Suprapubic skin (tissue), 4 donors: ENCODE data around the gene DEPDC5. TPM values are rescaled to one million over a fixed set of nuclear protein-coding genes. Genes with fewer than 3 reads are reported as not detected.

Experiments used
- DNase-seq, 2 donors: peaks; one replicate each; pipeline ENCODE4 v3.0.0-alpha.2; 2019; ENCODE audit warnings: low spot score in 2 of 2
- H3K27ac ChIP-seq: fragments of 200-600 bp; sonication (generic); one replicate; pipeline ENCODE4 v1.5.1; 2019
- H3K27me3 ChIP-seq: fragments of 200-600 bp; sonication (generic); one replicate; pipeline ENCODE4 v1.5.1; 2019
- H3K36me3 ChIP-seq: fragments of 200-600 bp; sonication (generic); one replicate; pipeline ENCODE4 v1.5.1; 2019
- H3K4me1 ChIP-seq: fragments of 200-600 bp; sonication (generic); one replicate; pipeline ENCODE4 v1.5.1; 2019
- H3K4me3 ChIP-seq: fragments of 200-600 bp; sonication (generic); one replicate; pipeline ENCODE4 v1.5.1; 2019; ENCODE audit warnings: mild to moderate bottlenecking
- H3K9me3 ChIP-seq: fragments of 200-600 bp; sonication (generic); one replicate; pipeline ENCODE4 v1.5.1; 2019
- EP300 ChIP-seq: sonication (generic); formaldehyde crosslinking; IDR thresholded peaks from one replicate; pipeline ENCODE4 v1.6.1; 2017; ENCODE audit warnings: antibody characterized with exemption
- POLR2A ChIP-seq, 2 donors: fragments of 450-650 bp; IDR thresholded peaks; one replicate each; pipeline ENCODE4 v1.6.1; 2017; ENCODE audit warnings: antibody characterized with exemption in 2 of 2, mild to moderate bottlenecking in 2 of 2, moderate library complexity in 2 of 2
- POLR2AphosphoS5 ChIP-seq, 3 donors: sonication (generic); formaldehyde crosslinking; IDR thresholded peaks; one replicate each; pipeline ENCODE4 v1.6.1; 2017; ENCODE audit warnings: antibody characterized with exemption in 3 of 3
- WGBS: methylation state at CpG from one replicate; pipeline ENCODE4 v1.1.5; 2018; 5-methylcytosine and 5-hydroxymethylcytosine counted together
- total RNA-seq, 4 donors: library from RNA; depleted of rRNA; stranded (reverse); fragments of >200 nt; gene quantifications; one replicate each; pipeline ENCODE4 v1.1.0, GENCODE V29; 2016
- TF ChIP-seq, protein P1 (sequence below), 2 donors: fragments of 200-600 bp in 1 of 2; fragments of 450-650 bp in 1 of 2; sonication (generic) in 1 of 2; IDR thresholded peaks; one replicate each; pipeline ENCODE4 v1.5.1; 2016 to 2019; ENCODE audit warnings: antibody characterized with exemption in 2 of 2, mild to moderate bottlenecking in 1 of 2, moderate library complexity in 1 of 2

The DEPDC5 gene
- total RNA-seq, 4 donors from 2014 or later: 10.2 to 35.6 (median 15.5) TPM

DNA sequence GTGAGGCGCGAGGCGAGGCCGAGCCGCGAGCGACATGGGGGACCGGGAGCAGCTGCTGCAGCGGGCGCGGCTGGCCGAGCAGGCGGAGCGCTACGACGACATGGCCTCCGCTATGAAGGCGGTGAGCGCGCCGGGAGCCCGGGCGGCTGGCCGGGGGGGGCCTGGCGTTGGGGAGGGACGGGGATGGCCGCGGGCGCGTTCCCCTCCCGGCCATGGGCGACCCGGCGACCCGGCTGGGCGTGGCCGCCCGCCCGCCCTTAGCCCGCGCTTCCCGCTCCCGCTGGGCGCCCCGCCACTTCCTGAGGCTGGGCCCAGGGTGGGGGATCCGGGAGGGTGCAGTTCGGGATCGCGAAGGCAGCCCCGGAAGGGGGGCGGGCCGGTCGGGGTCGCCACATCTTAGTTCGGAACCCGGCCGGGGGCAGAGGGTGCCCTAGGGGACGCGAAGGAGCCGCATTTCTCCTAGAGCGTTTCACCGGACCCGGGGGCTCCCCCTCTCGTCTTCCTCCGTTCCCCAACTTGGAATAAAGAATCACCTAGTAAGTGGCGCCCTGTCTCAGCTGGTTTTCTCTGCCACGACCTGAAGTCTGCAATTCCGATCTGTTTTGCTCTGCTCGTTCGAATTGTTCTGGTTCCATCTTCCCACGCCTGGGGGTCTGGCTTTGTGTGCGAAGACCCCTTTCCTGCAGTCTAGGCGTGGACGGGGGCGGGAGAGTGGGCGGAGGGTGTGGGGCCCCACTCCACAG, 191.1 kb downstream of the DEPDC5 start:
- H3K27me3 ChIP-seq: no peaks in the 10 kb centered on the region
- no peaks in the 10 kb centered on the region for H3K9me3 ChIP-seq
- 3% methylated on average over 9 of the region's 76 CpGs for WGBS
- peak overlapping the region; percentile 98 for H3K27ac ChIP-seq
- H3K4me1 ChIP-seq: peaks cover 36% of the 10 kb centered on the region
- H3K36me3 ChIP-seq: peaks cover 8% of the 10 kb centered on the region
- H3K4me3 ChIP-seq: peak overlapping the region; percentile 96
- TF ChIP-seq, protein P1, sequence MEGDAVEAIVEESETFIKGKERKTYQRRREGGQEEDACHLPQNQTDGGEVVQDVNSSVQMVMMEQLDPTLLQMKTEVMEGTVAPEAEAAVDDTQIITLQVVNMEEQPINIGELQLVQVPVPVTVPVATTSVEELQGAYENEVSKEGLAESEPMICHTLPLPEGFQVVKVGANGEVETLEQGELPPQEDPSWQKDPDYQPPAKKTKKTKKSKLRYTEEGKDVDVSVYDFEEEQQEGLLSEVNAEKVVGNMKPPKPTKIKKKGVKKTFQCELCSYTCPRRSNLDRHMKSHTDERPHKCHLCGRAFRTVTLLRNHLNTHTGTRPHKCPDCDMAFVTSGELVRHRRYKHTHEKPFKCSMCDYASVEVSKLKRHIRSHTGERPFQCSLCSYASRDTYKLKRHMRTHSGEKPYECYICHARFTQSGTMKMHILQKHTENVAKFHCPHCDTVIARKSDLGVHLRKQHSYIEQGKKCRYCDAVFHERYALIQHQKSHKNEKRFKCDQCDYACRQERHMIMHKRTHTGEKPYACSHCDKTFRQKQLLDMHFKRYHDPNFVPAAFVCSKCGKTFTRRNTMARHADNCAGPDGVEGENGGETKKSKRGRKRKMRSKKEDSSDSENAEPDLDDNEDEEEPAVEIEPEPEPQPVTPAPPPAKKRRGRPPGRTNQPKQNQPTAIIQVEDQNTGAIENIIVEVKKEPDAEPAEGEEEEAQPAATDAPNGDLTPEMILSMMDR (IDR thresholded peaks at IDR 0.05): no peak
- TF ChIP-seq POLR2A (IDR thresholded peaks at IDR 0.05) (no peak), EP300 (no peak), POLR2AphosphoS5 (IDR thresholded peaks at IDR 0.05) (no peak)
- DNase-seq: peak; percentile 81 to 83

DNA sequence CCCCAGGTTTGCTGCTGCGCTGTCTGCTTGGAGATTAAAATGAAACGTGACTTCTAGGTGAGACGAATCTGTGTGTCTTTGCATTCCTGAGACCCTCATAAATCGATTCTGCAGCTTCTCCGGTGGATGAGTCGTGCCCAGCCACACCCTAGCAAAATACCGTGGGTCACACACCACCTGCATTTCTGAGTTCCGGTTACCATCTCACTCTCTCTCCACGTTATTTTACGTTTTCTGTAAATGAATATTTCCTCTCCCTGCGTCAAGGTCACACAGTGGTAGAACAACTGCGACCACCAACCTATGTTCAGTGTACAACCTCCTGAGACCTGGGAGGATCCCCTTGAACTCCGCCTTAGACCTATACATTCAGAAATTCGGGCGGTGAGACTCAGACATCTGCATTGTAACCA, 191.6 kb downstream of the DEPDC5 start:
- H3K27ac ChIP-seq: peak overlapping the region; percentile 98
- H3K27me3 ChIP-seq: no peaks in the 10 kb centered on the region
- TF ChIP-seq, protein P1 (IDR thresholded peaks at IDR 0.05): no peak
- no peak for TF ChIP-seq POLR2A (IDR thresholded peaks at IDR 0.05)
- 10% methylated on average over 15 of the region's 15 CpGs for WGBS
- peak overlapping the region; percentile 96 for H3K4me3 ChIP-seq
- DNase-seq: no peak
- peaks cover 11% of the 10 kb centered on the region for H3K36me3 ChIP-seq
- H3K4me1 ChIP-seq: peaks cover 40% of the 10 kb centered on the region
- H3K9me3 ChIP-seq: no peaks in the 10 kb centered on the region

DNA sequence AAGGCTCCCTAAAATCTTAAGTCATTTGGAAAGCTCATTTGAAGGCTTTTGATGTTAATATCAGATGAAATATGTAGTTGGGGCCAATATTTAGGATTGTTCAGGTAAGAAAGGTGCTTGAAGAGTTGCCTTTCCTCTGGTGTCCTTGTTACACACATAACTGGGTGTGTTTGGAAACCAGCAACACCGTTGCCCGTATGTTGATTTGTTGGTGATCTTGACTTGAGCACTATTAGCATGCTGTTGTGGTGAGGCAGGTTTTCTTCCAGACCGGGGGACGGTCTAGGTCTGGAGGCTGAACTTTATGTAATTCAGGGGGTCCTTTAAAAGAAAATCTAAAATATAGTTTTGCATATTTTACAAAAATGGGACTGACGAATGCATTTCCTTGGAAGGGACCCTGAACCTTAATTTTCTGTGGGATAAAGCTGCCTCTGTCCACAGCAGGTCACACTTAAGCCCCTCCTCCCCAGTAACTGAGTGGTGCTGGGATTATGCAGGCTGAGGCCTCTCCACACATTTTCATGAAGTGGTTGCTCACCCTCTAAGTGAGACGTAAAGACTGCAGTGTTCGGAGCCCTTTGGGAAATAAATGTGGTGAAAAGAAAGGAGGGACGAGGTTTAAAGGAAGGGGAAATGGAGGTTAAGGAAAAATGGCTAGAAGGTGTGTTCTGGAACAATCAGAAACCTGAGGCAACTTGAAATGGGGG, 192.3 kb downstream of the DEPDC5 start:
- H3K36me3 ChIP-seq: peaks cover 12% of the 10 kb centered on the region
- DNase-seq: no peak
- H3K27me3 ChIP-seq: no peaks in the 10 kb centered on the region
- peak overlapping the region; percentile 96 for H3K4me3 ChIP-seq
- H3K9me3 ChIP-seq: no peaks in the 10 kb centered on the region
- WGBS: 42% methylated on average over 8 of the region's 8 CpGs
- H3K27ac ChIP-seq: peak overlapping the region; percentile 98
- H3K4me1 ChIP-seq: peaks cover 47% of the 10 kb centered on the region
- no peak for TF ChIP-seq POLR2A (IDR thresholded peaks at IDR 0.05)
- no peak for TF ChIP-seq EP300
- TF ChIP-seq, protein P1 (IDR thresholded peaks at IDR 0.05): no peak

DNA sequence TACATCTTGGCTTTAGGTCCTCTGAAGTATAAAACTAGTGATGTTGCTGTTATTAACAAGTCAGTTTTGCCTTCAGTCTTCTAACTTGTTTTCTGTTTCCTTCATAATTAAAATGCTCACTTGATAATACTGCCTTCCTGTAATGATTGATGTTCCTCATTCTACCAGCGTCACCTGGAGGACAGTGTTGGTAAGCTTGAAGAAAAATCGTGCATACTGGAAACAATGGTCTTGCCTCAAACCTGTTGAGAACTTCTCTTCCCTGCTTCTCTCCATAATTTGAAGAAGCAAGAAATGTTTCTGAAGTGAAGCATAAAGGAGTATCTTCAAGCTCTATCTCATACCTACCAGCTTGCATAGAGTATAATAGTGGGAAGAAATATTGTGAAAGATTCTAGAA, 193.5 kb downstream of the DEPDC5 start:
- Histone ChIP-seq H3K27ac (peak overlapping the region; percentile 6), H3K9me3 (no peaks in the 10 kb centered on the region), H3K36me3 (peaks cover 12% of the 10 kb centered on the region), H3K4me3 (no peak overlapping the region), H3K27me3 (no peaks in the 10 kb centered on the region), H3K4me1 (peaks cover 59% of the 10 kb centered on the region)
- 23% methylated on average over 2 of the region's 2 CpGs for WGBS
- no peak for TF ChIP-seq POLR2AphosphoS5 (IDR thresholded peaks at IDR 0.05)
- TF ChIP-seq, protein P1 (IDR thresholded peaks at IDR 0.05): peak; percentile 29 to 47
- no peak for DNase-seq

DNA sequence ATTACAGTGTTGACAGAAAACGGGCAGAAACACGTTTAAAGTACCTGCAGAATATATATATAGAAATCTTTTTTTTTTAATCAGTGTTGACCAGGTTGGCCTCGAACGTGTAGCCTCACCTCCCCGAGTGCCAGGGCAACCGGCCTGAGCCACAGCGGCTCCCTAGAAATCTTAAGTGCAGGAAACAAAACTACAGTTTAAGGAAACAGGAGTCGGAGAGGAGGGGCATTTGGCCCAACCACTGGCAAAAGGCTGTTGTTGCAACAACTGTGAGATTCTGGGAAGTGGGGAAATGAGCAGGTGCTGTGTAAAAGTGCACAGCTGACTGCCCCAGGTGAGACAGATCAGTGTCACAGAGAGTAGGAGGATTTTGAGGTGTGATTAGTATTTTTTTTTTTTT, 194.2 kb downstream of the DEPDC5 start:
- no peak overlapping the region for H3K27ac ChIP-seq

More for the DNA sequence above, 194.2 kb downstream of the DEPDC5 start:
- no peaks in the 10 kb centered on the region for H3K27me3 ChIP-seq
- peaks cover 66% of the 10 kb centered on the region for H3K4me1 ChIP-seq
- 61% methylated on average over 8 of the region's 8 CpGs for WGBS
- no peaks in the 10 kb centered on the region for H3K9me3 ChIP-seq
- no peak for DNase-seq
- H3K36me3 ChIP-seq: peaks cover 12% of the 10 kb centered on the region
- no peak overlapping the region for H3K4me3 ChIP-seq
- TF ChIP-seq POLR2A (IDR thresholded peaks at IDR 0.05): no peak
